Adrenal gland (tissue), 5 donors: ENCODE data around the gene PHF21A.

ENCODE experiments used
- CTCF ChIP-seq, 6 experiments: fragments of 450-650 bp in 4 of 6; fragments of 200-600 bp in 2 of 6; sonication (generic) in 1 of 6; IDR thresholded peaks; 1 replicate in 5 of 6; 2 replicates in 1 of 6; pipeline versions ENCODE4 v1.5.1 to v1.8.0; 2016 to 2021; ENCODE audit warnings: antibody characterized with exemption in 6 of 6, mild to moderate bottlenecking in 2 of 6, moderate library complexity in 1 of 6
- POLR2A ChIP-seq, 2 donors: fragments of 450-650 bp; IDR thresholded peaks; one replicate each; pipeline ENCODE4 v1.6.1; 2017; ENCODE audit warnings: antibody characterized with exemption in 2 of 2, mild to moderate bottlenecking in 2 of 2, moderate library complexity in 1 of 2
- donor health status: DM: no; HTN: no; CAD: no.

GRCh38 chr11:45900916-45901617 lies 220.2 kb downstream of the PHF21A start:
- TF ChIP-seq CTCF (IDR thresholded peaks at IDR 0.05) (no peak), POLR2A (IDR thresholded peaks at IDR 0.05) (no peak)
